GM21528 (cell line): ENCODE results near the gene CHRM5.

Source experiments
- ATAC-seq: cut with Tn5 transposase; IDR thresholded peaks from one replicate; pipeline ENCODE4 v1.9.1; 2021; ENCODE audit warnings: mild to moderate bottlenecking, moderate library complexity; ENCODE audit not compliant: unreplicated experiment, low FRiP score

Gene CHRM5, protein sequence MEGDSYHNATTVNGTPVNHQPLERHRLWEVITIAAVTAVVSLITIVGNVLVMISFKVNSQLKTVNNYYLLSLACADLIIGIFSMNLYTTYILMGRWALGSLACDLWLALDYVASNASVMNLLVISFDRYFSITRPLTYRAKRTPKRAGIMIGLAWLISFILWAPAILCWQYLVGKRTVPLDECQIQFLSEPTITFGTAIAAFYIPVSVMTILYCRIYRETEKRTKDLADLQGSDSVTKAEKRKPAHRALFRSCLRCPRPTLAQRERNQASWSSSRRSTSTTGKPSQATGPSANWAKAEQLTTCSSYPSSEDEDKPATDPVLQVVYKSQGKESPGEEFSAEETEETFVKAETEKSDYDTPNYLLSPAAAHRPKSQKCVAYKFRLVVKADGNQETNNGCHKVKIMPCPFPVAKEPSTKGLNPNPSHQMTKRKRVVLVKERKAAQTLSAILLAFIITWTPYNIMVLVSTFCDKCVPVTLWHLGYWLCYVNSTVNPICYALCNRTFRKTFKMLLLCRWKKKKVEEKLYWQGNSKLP

DNA sequence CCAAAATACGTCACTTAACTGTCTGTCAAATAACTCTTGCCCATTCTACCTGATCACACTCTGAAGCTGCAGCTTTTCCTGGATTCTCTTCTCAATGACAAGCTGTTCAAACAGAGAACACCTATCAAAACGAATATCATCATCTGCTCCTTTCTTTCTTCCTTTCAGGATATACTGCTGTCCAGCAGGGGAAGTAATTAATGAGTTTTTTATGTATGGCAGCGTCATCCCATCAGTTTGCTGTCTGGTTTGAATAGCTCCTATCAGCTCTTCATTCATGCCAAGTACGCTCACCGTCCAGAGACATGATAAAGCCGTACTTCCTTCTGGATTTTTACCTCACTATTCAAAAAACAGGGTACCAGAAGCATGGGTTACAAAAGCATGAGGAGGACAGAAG lies at the start of gene CHRM5:
TSS of gene CHRM5 (plus strand) at position 274 of the 400 bp plus-strand sequence. CDS start 94,221 bp downstream, outside the sequence.
- ATAC-seq, result no peak

DNA sequence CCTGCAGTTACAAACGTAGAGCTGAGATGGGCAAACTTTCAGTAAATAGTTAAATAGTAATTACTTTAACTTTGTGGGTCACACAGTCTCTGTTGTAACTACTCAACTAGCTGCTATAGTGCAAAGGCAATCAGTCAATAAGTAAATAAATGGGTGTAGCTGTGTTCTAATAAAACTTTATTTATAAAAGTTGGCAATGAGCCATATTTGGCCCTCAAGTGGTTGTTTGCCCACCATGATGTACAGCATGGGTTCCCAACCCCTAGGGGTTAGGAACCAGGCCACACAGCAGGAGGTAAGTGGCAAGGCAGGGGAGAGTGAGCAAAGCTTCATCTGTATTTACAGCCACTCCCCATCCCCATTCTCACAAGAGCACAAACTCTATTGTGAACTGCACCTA lies 44.9 kb upstream of the CHRM5 start:
- no peak for ATAC-seq

DNA sequence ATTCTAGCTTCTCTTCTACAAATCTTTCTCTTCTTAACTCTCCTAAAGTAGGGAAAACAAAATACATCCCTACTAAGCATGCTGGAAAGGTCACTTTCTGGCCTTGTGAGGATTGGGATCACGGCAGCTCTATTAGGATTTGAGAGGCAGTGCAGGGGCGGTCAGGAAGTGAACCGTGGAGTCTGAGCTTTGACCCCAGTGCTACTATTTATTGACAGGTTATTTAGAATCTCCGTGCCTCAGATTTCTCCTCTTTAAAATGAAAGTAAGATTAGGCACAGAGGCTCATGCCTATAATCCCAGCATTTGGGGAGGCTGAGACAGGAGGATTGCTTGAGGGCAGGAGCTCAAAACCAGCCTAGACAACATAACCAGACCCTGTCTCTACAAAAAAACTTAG lies 42.0 kb upstream of the CHRM5 start:
- no peak for ATAC-seq

DNA sequence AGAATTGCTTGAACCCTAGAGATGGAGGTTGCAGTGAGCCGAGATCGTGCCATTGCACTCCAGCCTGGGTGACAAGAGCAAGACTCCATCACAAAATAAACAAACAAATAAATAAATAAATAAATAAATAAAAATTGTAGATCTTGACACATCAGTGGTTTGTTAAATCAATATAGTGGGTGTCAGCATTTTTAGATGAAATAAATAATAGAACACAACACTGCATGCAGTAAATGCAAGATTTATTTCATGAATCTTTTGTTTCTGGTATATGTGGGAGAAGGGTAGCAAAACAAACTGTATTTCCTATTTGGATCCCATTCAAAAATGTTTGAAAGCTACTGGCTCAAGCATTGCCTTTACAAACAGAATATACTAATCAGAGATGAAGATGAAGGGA lies 35.6 kb upstream of the CHRM5 start:
- no peak for ATAC-seq

DNA sequence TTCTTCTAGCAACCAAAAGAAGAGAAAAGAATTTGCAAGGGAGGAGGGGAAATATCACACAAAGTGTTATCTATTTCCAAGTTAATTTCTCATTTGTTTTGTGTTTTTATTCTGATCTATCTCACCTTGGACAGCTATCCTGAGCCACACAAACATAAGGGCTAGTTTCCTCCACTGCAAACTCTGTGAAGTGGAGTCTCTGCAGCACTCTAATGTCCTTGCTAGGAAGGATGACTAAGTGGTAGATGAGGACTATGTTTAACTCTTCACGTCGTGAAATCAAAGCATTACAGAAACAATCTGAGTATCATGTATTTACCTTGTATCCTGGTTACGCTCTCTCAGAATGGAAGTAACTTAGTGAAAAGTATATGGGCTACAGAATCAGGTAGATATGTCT lies 33.9 kb upstream of the CHRM5 start:
- no peak for ATAC-seq

DNA sequence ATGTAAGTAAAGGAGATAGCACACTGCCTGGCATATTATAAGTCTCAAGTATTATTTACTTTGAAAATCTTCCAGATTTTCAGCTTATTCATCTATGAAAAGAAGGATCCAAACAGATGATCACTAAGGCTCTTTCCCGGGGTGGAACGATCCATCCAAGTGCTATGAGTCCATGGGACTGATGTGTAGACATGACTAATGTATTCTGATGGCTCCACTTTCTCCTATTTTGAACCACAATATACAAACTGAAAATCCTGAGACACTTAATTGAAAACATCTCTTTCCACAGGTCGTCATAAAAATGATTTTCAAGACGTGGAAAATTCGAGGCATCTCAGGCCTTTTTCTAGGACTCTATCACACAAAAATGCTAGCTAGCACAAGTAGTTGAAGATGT lies 33.4 kb upstream of the CHRM5 start:
- no peak for ATAC-seq

DNA sequence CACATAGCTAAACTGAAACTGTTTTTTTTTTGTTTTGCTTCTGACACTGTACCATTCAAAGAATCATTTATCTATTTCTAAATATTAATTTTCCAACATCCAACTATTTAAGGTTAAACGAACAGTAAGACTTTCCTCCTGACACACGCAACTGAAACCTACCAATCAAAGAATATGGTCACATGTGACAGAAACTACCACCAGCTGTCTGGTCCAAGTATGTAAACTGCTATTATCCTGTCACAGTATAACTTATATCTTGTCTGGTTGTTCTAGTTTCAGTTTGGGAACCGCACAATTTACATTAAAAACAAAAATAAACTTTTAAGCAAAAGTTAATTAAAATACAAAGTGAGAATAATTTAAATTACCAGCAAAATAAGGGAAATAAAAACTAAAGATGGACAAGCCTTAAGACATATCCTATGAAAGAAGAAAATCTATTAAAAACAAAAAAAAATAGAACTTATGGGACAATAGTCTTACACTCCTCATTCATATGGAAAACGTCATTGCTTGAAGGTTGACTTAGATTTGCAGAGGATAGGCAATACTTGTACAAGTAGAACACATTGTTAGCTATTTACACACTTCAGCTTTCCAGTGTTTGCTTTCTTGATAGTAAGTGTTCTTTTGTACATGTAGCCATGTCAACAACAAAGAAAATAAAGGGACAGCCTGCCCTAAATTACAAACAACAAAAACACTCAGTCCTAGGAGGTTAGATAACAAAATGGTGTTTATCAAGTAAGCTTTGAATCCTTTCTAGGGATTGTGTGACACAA lies 26.8 kb upstream of the CHRM5 start:
- ATAC-seq, result no peak

DNA sequence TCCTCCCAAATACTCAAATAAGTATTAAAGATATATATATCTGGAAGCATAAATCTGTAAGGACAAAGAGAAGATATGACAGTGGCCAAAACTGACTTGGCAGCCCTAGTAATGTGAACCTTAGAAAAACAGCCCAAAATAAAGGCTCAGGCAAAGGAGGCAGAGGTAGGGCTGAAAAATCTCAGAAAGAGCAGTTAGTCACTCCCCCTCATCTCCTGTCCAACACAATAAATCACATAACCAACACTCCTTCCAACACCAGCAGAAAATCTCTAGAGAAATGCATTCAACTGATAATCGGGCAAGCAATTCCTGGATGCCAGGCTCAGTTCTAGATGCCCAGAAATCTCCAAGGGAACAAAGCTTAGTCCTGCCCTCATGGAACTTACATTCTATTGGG lies 22.1 kb upstream of the CHRM5 start:
- ATAC-seq, result no peak

DNA sequence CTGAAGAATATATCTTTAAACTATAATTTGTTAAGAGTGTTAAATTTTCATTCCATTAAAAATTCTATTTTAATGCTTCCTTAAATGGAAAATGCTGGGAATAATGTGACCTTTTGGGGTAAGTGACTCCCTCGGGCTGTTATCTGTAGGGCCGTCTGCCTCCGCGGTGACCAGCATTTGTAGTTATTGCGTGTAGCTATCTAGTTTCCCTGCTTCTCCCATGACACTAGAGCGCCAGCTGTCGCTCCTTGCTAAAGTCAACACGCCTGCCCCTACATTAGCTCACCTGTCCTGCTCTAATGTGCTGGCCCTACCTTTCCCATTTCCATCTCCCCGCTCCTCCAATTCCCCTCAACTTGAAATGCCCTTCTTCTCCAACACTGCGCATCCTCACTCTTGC lies 12.4 kb upstream of the CHRM5 start:
- no peak for ATAC-seq

DNA sequence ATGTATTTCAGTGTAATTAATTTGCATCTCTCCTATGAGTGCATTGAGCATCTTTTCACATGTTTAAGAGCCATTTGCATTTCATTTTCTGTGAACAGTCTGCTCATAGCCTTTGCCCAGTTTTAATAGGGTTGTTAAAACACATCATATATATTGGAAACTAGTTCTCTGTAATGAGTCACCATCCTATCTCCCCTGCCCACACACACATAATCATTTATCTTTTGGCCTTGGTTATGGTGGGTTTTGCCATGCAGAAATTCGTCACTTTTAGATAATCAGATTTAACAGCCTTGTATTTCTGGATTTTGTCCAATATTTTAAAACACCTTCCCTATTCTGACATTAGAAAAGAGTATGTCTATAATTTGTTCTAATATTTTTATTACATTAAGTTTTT lies 11.9 kb upstream of the CHRM5 start:
- ATAC-seq, result no peak

DNA sequence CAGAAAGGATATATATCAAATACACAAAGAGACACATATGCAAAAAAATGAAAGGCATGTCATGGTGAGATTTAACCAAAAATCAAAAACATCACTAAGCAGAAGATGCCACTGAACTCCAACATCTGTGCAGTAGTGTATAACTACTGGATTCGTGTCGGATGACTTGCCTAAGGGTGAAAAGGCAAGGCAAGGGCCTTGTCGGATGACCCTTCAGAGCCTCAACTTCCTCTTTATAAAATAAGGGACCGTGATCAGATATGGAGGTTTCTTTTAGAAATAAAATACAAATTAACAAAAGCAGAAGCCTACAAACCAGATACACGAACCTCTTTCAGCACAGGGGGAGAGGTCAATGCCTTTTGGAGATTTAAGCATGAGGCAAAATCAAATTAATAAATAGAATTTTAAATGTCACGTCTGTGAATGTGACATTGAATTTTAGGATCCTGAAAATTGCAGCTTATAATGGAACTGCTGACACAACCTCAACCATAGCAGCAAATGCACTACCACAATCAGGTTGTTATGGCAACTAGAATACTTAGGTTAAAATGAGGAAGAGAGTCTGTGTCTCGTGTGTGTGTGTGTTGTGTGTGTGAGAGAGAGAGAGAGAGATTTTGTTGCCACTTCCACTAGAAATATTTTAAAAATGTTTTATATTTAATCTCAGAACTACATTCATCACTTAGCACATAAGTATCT lies 8.3 kb upstream of the CHRM5 start:
- ATAC-seq, result no peak

DNA sequence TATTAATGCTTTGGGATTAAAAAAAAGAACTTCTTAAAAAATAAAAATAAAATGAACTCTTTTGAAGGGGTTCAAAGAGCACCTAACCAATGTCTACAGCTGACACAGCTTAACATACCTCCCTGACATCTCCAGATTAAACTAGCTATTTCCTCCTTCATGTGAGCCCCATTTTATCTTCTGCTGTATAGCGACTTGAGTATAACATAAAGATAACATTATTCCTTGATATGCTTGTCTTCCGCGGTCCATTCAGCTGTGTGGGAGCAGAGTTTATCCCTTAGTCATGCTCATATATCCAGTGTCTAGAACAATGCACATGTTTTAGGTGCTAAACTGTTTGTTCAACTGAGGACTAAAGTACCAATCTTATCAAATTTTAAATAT lies 7.8 kb upstream of the CHRM5 start:
- ATAC-seq, result no peak

DNA sequence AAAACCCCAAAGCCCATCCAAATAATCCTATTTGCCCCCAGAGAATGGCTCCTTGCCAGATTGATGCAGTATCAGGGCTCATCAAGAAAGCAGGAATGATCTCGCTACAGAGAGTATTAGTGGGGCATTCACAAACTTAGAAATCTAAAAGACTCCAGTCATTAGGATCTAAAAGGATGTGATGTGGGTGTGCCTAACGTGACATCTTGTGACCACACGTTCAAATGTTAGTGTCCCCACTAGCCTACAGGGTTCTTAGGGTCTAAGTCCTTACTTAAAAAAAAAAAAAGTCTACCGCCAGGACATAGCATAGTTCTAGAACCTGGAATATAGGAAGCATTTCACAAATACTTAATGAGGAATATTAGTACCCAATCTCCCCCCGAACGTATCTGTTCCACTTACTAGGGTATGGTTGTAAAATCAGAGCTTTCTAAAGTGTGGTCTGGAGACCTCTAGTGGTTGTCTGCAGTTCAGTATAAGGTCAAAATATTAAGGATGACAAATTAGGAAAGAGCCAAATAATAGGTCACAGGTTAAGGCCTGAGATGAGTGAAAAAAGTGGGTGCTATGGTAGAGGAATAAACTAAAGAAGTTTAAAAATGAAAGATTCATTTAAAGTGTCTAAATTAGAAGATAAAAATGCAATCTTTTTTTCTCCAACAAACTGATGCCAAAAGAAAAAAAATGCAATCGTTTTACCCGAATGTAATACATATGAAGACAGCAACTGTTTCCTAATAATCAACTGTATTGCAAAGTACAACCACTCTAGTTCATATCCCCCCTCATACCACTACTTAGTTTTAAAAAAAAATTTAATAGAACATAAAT lies 4.2 kb upstream of the CHRM5 start:
- ATAC-seq, result no peak

DNA sequence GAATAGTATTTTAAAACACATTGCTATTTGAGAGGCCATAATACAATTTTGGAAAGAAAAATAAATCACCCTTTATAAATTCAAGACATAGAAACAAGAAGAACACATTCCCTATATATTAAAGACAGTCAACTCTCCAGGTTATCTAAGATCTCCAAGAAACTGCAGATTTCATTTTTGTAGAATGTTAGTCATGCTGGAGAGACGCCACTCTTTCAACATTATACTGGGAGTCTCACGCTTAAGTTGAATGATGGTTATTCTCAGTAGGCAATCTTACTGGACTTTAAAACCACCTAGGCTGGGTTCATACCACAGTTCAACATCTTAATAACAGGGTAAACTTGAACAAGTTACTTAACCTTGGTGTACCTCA lies 3.6 kb upstream of the CHRM5 start:
- no peak for ATAC-seq

DNA sequence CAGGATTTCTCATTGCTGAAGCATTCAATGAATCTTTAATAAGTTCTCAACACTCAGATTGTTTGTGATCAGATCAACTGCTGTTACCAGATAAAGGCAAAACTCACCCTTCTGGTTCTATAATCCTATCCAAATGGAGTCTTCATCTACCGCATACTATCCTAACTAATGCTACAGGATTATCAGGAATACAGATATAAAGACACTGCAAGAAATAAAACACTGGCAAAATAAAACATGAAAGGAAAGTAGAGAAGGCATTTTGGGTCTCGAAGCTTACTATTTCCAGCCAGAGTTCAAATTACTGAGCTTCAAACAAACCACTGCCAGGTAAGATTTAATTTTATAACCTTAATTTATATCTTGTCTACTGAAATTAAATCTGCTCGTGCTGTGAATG lies 524 bp downstream of the CHRM5 start:
- no peak for ATAC-seq

DNA sequence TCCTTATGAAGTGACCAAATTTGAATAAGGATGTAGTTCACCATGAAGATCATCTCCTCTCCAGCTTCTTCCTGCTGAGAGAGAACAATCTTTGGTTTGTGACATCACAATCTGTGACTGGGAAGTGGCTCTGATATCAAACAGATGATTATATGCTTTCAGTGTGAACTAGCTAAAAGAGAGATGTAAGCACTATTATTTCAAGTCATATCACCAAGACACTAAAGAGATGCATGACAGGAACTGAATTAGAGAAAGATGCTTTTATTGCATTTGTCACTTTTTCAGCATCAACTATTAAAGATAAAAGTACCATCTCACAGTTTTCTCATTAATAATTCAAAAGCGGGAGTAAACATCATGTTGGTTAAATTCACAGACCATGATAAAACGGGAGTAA lies 3.5 kb downstream of the CHRM5 start:
- no peak for ATAC-seq

DNA sequence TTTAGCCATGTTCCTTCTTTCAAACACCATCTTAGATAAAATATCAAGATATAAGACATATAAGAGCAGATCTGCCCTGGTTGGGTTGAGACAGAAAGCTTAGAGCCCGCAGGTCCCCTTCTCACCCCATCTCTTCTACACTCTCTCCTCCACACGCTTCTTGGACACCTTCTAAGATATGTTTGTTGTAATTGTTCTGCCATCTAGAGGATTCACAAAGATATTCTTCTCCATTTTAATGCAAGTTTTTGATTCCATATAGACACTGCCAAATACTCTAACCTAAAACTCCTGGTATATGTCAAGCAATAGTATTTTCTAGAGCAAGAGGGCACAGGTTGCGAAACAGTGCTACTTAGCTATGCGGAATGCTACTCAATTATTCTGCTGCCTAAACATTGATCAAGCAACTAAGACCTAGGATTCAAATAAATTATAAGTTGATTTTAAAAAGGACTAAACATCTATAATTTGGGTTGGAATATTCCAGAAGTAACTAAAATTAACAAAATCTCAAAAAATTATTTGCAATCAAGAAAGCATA lies 6.8 kb downstream of the CHRM5 start:
- no peak for ATAC-seq

DNA sequence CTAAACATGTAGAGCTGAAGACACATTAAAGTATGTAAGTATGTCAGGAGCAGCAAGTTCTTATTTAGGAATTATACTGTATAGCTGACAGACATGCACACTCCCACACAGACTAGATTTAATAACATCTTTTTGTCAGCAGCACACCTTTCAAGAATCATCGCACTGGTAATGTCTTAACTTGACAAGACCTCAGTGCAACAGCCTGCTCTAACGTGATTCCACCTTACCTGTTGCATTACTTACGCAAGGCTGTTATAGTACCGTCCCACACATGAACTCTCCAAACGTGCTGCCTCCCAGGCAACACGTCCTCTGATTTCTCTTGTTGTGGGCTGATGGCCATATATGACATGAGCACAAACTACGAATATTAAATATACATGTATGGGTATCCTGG lies 11.9 kb downstream of the CHRM5 start:
- ATAC-seq, result no peak

DNA sequence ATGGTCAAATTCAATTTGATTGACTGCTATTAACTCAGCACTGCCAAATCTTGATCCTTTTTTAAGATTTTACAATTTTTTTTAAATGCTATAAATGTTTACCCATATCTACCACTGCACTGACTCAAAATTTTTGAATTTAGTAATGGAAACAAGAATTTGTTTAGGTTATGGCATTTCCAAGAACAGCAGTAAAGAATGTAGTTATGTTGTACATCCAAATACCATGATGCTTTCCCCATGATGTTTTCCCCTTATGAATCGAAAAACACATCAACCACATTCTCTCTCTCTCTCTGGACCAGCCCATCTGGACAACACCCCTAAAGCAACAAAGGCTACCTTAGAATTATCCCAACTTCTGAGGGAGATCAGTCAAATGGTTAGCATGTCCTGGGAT lies 14.2 kb downstream of the CHRM5 start:
- ATAC-seq, result no peak

DNA sequence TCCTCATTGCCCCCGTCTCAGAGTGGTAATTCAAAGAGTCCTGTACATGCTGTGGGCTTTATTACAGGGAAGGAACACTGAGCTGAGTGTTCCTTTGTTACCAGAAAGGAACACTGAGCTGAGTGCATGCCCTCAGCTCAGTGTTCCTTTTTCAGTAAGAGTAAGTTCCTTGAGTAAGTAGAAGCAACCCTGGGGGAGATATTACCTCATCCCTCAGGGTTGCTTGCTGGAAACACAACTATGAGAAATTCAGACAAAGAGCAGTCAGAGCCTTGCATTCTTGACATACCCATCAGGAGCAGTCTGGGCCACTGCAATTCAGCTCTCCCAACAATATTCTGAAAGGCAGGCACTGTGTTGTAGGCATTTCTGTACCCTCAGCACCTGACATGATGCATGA lies 17.0 kb downstream of the CHRM5 start:
- ATAC-seq, result no peak
